Mesenchymal stem cell (in vitro differentiated cells and primary cell): Measurements from ENCODE around the gene PTPRE.

ENCODE experiments used
- DNase-seq: peaks from one replicate; pipeline ENCODE4 v3.0.0-alpha.2; 2013
- H2AFZ ChIP-seq: one replicate; pipeline ENCODE4 v1.6.1; 2013; ENCODE audit warnings: low read depth, mild to moderate bottlenecking, control low read depth, inconsistent platforms, low read length, moderate library complexity
- H2AK5ac ChIP-seq: 2 replicates; pipeline ENCODE4 v1.6.1; 2013; ENCODE audit warnings: low read length, moderate library complexity, mild to moderate bottlenecking, inconsistent platforms; ENCODE audit not compliant: severe bottlenecking
- H2BK120ac ChIP-seq: one replicate; pipeline ENCODE4 v1.6.1; 2013; ENCODE audit warnings: low read depth, mild to moderate bottlenecking, inconsistent platforms, low read length, moderate library complexity
- H2BK12ac ChIP-seq, 2 experiments: one replicate each; pipeline ENCODE4 v1.6.1; 2013; ENCODE audit warnings: inconsistent platforms in 2 of 2, low read length in 2 of 2, mild to moderate bottlenecking in 2 of 2, moderate library complexity in 2 of 2, control low read depth in 1 of 2
- H2BK15ac ChIP-seq: one replicate; pipeline ENCODE4 v1.6.1; 2013; ENCODE audit warnings: mild to moderate bottlenecking, low read depth, inconsistent platforms; ENCODE audit not compliant: poor library complexity, severe bottlenecking
- H2BK5ac ChIP-seq: 2 replicates; pipeline ENCODE4 v1.6.1; 2013; ENCODE audit warnings: low read depth, mild to moderate bottlenecking, low read length, control low read depth, inconsistent platforms; ENCODE audit not compliant: poor library complexity, severe bottlenecking
- H3K14ac ChIP-seq, 2 experiments: one replicate each; pipeline ENCODE4 v1.6.1; 2013; ENCODE audit warnings: inconsistent platforms in 2 of 2, low read length in 2 of 2, control low read depth in 1 of 2, mild to moderate bottlenecking in 1 of 2, moderate library complexity in 1 of 2
- H3K18ac ChIP-seq, 2 experiments: one replicate each; pipeline ENCODE4 v1.6.1; 2013; ENCODE audit warnings: inconsistent platforms in 2 of 2, low read length in 2 of 2, control low read depth in 1 of 2, low read depth in 1 of 2, mild to moderate bottlenecking in 1 of 2
- H3K23ac ChIP-seq, 2 experiments: one replicate each; pipeline ENCODE4 v1.6.1; 2013; ENCODE audit warnings: inconsistent platforms in 2 of 2, low read length in 2 of 2, mild to moderate bottlenecking in 2 of 2, moderate library complexity in 2 of 2, control low read depth in 1 of 2
- H3K27ac ChIP-seq: 2 replicates; pipeline ENCODE4 v1.5.1; 2013; ENCODE audit warnings: mild to moderate bottlenecking, moderate library complexity, low read length, control low read depth, inconsistent platforms; ENCODE audit not compliant: poor library complexity, severe bottlenecking
- H3K27me3 ChIP-seq, 2 experiments: 2 replicates each; pipeline versions ENCODE4 v1.6.1 to v1.7.0; 2013; ENCODE audit warnings: low read length in 2 of 2, mild to moderate bottlenecking in 2 of 2, moderate library complexity in 2 of 2, control low read depth in 1 of 2, inconsistent platforms in 1 of 2; ENCODE audit not compliant: control insufficient read depth in 1 of 2, insufficient read depth in 1 of 2
- H3K36me3 ChIP-seq, 2 experiments: 2 replicates each; pipeline versions ENCODE4 v1.6.1 to v1.7.0; 2013; ENCODE audit warnings: low read length in 2 of 2, control low read depth in 1 of 2, inconsistent platforms in 1 of 2, low read depth in 1 of 2, mild to moderate bottlenecking in 1 of 2; ENCODE audit not compliant: insufficient read depth in 2 of 2, control insufficient read depth in 1 of 2
- H3K4ac ChIP-seq, 2 experiments: one replicate each; pipeline ENCODE4 v1.6.1; 2013; ENCODE audit warnings: inconsistent platforms in 2 of 2, low read length in 2 of 2, mild to moderate bottlenecking in 2 of 2, moderate library complexity in 2 of 2, control low read depth in 1 of 2, low read depth in 1 of 2
- H3K4me1 ChIP-seq: 2 replicates; pipeline ENCODE4 v1.6.1; 2013; ENCODE audit warnings: low read depth, low read length, control low read depth; ENCODE audit not compliant: control insufficient read depth, insufficient read depth
- H3K4me2 ChIP-seq: 2 replicates; pipeline ENCODE4 v1.6.1; 2013; ENCODE audit warnings: low read length, mild to moderate bottlenecking, inconsistent platforms; ENCODE audit not compliant: poor library complexity, severe bottlenecking
- H3K4me3 ChIP-seq, 2 experiments: 2 replicates each; pipeline versions ENCODE4 v1.5.1 to v1.7.0; 2013; ENCODE audit warnings: low read length in 2 of 2, mild to moderate bottlenecking in 2 of 2, control low read depth in 1 of 2, low read depth in 1 of 2; ENCODE audit not compliant: insufficient read depth in 1 of 2
- H3K79me1 ChIP-seq: replicated peaks from 2 replicates; pipeline ENCODE4 v1.6.1; 2013; ENCODE audit warnings: mild to moderate bottlenecking, control low read depth, low read length, inconsistent platforms; ENCODE audit not compliant: poor library complexity, severe bottlenecking
- H3K9ac ChIP-seq: 2 replicates; pipeline ENCODE4 v1.7.0; 2013; ENCODE audit warnings: mild to moderate bottlenecking, low read length, moderate library complexity
- H3K9me3 ChIP-seq: 2 replicates; pipeline ENCODE4 v1.7.0; 2013; ENCODE audit warnings: mild to moderate bottlenecking, low read length; ENCODE audit not compliant: control insufficient read depth
- H4K8ac ChIP-seq: one replicate; pipeline ENCODE4 v1.6.1; 2013; ENCODE audit warnings: inconsistent platforms, mild to moderate bottlenecking, low read length, moderate library complexity
- H4K91ac ChIP-seq: one replicate; pipeline ENCODE4 v1.6.1; 2013; ENCODE audit warnings: mild to moderate bottlenecking, low read length, inconsistent platforms
- WGBS: methylation state at CpG from one replicate; pipeline ENCODE4 v1.1.7; 2013; ENCODE audit warnings: mixed read lengths; 5-methylcytosine and 5-hydroxymethylcytosine counted together

The PTPRE gene

DNA sequence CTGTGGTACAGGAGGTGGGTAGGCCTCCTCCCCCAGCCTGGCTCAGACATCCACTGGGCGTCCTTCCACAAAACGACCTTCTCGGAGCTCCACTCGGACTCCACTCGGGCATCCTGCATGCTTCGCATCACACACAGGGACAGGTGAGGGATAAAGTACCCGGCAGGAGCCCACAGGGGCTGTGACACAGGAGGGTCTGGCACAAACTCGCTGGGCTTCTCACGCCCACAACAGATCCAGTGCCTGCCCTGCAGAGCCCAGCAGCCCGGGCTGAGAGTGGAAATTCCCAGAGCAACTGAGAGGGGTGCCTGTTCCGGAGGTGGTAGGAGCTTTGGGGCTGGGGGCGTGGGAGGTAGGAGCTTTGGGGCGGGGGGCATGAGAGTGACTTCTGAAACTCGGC lies 110.9 kb downstream of the PTPRE start:
- Histone ChIP-seq H2BK120ac (no peak overlapping the region), H3K27ac (no peak overlapping the region), H4K91ac (no peak overlapping the region), H3K79me1 (no peaks in the 10 kb centered on the region), H3K4me1 (no peaks in the 10 kb centered on the region), H3K4me2 (no peak overlapping the region), H3K4ac (no peak overlapping the region), H3K4me3 (no peak overlapping the region), H3K9me3 (no peaks in the 10 kb centered on the region), H3K27me3 (peaks cover 0 to 4% of the 10 kb centered on the region in 2 experiments), H2AK5ac (no peak overlapping the region), H2BK5ac (no peak overlapping the region), H3K9ac (no peak overlapping the region), H3K14ac (no peak overlapping the region), H3K36me3 (no peaks in the 10 kb centered on the region), H3K18ac (no peak overlapping the region), H2BK12ac (no peak overlapping the region), H4K8ac (no peak overlapping the region), H3K23ac (no peak overlapping the region), H2BK15ac (no peak overlapping the region), H2AFZ (no peak overlapping the region)
- DNase-seq: no peak
- WGBS: 79% methylated on average over 12 of the region's 14 CpGs

DNA sequence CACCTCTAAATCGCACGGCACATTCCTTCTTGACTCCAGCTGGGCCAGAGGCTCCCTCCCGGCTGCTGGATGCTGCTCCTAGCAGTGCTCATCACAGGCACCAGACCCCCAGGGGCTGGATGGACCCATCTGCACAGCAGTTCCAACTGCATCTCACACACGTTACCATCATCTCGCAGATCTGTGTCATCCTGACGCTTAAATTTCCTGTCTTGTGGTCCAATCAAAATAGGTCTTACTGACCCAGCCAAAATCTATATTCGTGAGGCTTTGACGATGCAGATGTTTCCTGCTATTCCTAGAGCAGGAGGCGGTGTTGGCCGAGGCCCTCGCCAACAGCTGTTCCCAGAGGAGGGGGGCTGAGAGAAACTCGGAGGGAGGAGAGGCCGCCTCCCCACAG lies 111.3 kb downstream of the PTPRE start:
- H2AK5ac ChIP-seq: no peak overlapping the region

DNA sequence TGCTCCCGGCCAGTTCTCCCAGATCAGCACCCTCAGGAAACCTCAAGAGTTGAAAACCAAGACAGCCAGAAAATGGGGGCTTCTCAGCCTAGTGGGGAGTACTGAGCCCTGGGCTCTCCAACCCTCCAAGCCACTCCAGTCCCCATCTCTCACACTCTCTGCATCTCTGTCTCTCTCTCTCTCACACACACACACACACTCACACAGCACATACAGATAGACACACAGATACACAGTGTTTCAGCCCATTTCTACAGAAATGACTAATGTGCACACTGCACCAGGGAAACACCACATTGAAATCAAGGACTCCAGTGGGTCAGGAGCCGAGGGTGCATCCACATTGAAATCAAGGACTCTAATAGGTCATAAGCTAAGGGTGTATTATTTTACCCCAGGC lies 111.8 kb downstream of the PTPRE start:
- Histone ChIP-seq H4K8ac (no peak overlapping the region), H3K27ac (no peak overlapping the region), H2BK15ac (no peak overlapping the region), H3K14ac (no peak overlapping the region), H2AK5ac (no peak overlapping the region), H2AFZ (no peak overlapping the region), H3K27me3 (peaks cover 0 to 4% of the 10 kb centered on the region in 2 experiments), H3K4ac (no peak overlapping the region), H3K18ac (no peak overlapping the region), H2BK120ac (no peak overlapping the region), H2BK5ac (no peak overlapping the region), H3K23ac (no peak overlapping the region), H3K4me2 (no peak overlapping the region), H3K79me1 (no peaks in the 10 kb centered on the region), H3K36me3 (no peaks in the 10 kb centered on the region), H2BK12ac (no peak overlapping the region), H4K91ac (no peak overlapping the region), H3K9ac (no peak overlapping the region), H3K4me1 (no peaks in the 10 kb centered on the region), H3K9me3 (no peaks in the 10 kb centered on the region), H3K4me3 (no peak overlapping the region)
- no peak for DNase-seq
- 94% methylated on average over 2 of the region's 2 CpGs for WGBS

More for the DNA sequence above, 111.3 kb downstream of the PTPRE start:
- Histone ChIP-seq H3K9me3 (no peaks in the 10 kb centered on the region), H2BK15ac (no peak overlapping the region), H4K8ac (no peak overlapping the region), H3K36me3 (no peaks in the 10 kb centered on the region), H3K4me2 (no peak overlapping the region), H2BK120ac (no peak overlapping the region), H2BK5ac (no peak overlapping the region), H4K91ac (no peak overlapping the region), H3K4me3 (no peak overlapping the region), H3K4ac (no peak overlapping the region), H3K27ac (no peak overlapping the region), H3K18ac (no peak overlapping the region), H3K23ac (no peak overlapping the region), H3K4me1 (no peaks in the 10 kb centered on the region), H3K27me3 (peaks cover 0 to 4% of the 10 kb centered on the region in 2 experiments), H3K79me1 (no peaks in the 10 kb centered on the region), H2AFZ (no peak overlapping the region), H2BK12ac (no peak overlapping the region), H3K9ac (no peak overlapping the region), H3K14ac (no peak overlapping the region)
- WGBS: 82% methylated on average over 12 of the region's 13 CpGs
- DNase-seq: no peak

DNA sequence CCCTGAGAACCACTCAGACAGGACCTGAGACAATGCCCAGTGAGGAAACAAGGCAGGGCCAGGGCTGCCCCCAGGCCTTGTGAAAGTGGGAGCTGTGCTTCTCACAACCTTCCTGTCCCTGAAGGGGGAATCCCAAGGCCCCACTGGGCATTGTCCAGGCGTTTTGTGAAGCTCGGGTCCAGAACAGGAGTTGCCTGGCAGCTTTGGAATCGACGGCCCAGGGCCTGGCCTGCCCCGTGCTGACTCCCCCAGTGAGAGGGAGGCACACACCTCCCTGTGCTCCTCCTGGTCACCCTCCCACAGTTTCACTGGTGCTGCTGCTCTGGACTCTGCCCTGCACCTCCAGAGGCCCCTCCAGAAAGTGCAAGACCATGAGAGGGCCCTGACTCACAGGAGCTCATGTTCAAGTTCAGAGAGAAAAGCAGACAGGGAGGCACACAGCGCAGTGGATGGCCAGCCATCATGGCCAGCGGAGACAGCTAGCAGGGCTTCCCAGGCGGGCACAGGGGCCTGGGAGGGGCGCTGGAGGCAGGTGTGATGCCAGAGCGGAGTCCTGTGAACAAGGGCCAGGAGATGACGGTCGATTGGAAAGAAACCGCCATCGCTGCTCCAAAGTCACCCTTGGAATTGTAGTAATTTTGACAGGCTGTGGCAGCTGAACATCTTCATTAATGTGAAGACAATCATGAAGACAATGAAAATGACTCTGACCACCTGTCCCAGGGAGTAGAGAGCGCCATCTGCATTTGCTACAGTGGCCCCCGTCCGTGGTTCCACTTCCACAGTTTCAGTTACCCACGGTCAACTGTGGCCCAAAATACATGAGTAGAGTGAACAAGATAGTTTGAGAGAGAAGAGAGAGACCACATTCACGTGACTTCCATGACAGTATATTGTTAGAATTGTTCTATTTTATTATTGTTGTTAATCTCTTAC lies 115.6 kb downstream of the PTPRE start:
- Histone ChIP-seq H3K36me3 (no peaks in the 10 kb centered on the region), H3K14ac (no peak overlapping the region), H4K8ac (no peak overlapping the region), H3K4me3 (no peak overlapping the region), H3K4me1 (peaks cover 2% of the 10 kb centered on the region), H2BK15ac (no peak overlapping the region), H3K4me2 (no peak overlapping the region), H4K91ac (no peak overlapping the region), H3K9me3 (no peaks in the 10 kb centered on the region), H2AK5ac (no peak overlapping the region), H3K27me3 (no peaks in the 10 kb centered on the region), H2BK120ac (no peak overlapping the region), H3K18ac (no peak overlapping the region), H2BK12ac (no peak overlapping the region), H2AFZ (no peak overlapping the region), H3K79me1 (no peaks in the 10 kb centered on the region), H3K9ac (no peak overlapping the region), H3K4ac (no peak overlapping the region), H3K23ac (no peak overlapping the region), H2BK5ac (no peak overlapping the region), H3K27ac (no peak overlapping the region)
- 93% methylated on average over 18 of the region's 19 CpGs for WGBS
- no peak for DNase-seq
